Lower leg skin (tissue), 4 donors: Measurements from ENCODE around the gene TLNRD1. TPM values are rescaled to one million over a fixed set of nuclear protein-coding genes. Genes with fewer than 3 reads are reported as not detected.

Experiments
- DNase-seq, 2 donors: peaks; one replicate each; pipeline ENCODE4 v3.0.0-alpha.2; 2019; ENCODE audit warnings: low spot score in 2 of 2
- H3K4me3 ChIP-seq: fragments of 200-600 bp; sonication (generic); 2 replicates; pipeline ENCODE4 v1.5.1; 2017; ENCODE audit warnings: mild to moderate bottlenecking, low read depth; ENCODE audit not compliant: poor library complexity, severe bottlenecking
- POLR2A ChIP-seq, 2 donors: fragments of 450-650 bp; IDR thresholded peaks; one replicate each; pipeline ENCODE4 v1.6.1; 2016 to 2017; ENCODE audit warnings: antibody characterized with exemption in 2 of 2, mild to moderate bottlenecking in 1 of 2, moderate library complexity in 1 of 2
- WGBS, 2 donors: methylation state at CpG; one replicate each; pipeline ENCODE4 v1.1.5; 2018; 5-methylcytosine and 5-hydroxymethylcytosine counted together
- intact Hi-C: fragments of 100-400 bp; cut with DNase I; formaldehyde crosslinking; loops from one replicate; pipeline ENCODE4 v1.15.0; 2023; ENCODE audit warnings: low total_unique reads
- total RNA-seq, 4 donors: library from RNA; depleted of rRNA; stranded (reverse); fragments of >200 nt; gene quantifications; one replicate each; pipeline ENCODE4 v1.1.0, GENCODE V29; 2016
- TF ChIP-seq, protein P1 (sequence below), 3 donors: fragments of 450-650 bp; IDR thresholded peaks; one replicate each; pipeline ENCODE4 v1.5.1; 2016; ENCODE audit warnings: antibody characterized with exemption in 3 of 3, mild to moderate bottlenecking in 3 of 3, moderate library complexity in 2 of 3

The TLNRD1 gene
- total RNA-seq, 4 donors from 2014 or later: 7.3 to 15.0 (median 12.1) TPM

DNA sequence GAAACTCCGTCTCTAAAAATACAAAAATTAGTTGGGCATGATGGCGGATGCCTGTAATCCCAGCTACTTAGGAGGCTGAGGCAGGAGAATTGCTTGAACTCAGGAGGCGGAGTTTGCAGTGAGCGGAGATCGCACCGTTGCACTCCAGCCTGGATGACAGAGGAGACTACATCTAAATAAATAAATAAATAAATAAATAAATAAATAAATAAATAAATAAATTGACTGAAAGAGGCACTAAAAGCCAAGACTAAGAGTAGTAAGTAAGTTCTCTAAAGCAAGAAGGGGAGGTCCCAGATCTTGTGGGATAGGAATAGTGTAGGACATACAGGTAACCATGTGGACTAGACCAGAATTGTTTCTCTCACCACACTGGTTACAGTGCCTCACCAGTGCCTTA is 40.0 kb downstream of the TLNRD1 start:
- WGBS, 2 donors: 77 to 98% methylated on average over 6 of the region's 6 CpGs
- H3K4me3 ChIP-seq: no peak overlapping the region
- DNase-seq: no peak
- no peak for TF ChIP-seq POLR2A (IDR thresholded peaks at IDR 0.05)
- TF ChIP-seq, protein P1, sequence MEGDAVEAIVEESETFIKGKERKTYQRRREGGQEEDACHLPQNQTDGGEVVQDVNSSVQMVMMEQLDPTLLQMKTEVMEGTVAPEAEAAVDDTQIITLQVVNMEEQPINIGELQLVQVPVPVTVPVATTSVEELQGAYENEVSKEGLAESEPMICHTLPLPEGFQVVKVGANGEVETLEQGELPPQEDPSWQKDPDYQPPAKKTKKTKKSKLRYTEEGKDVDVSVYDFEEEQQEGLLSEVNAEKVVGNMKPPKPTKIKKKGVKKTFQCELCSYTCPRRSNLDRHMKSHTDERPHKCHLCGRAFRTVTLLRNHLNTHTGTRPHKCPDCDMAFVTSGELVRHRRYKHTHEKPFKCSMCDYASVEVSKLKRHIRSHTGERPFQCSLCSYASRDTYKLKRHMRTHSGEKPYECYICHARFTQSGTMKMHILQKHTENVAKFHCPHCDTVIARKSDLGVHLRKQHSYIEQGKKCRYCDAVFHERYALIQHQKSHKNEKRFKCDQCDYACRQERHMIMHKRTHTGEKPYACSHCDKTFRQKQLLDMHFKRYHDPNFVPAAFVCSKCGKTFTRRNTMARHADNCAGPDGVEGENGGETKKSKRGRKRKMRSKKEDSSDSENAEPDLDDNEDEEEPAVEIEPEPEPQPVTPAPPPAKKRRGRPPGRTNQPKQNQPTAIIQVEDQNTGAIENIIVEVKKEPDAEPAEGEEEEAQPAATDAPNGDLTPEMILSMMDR (IDR thresholded peaks at IDR 0.05): no peak
- intact Hi-C loops: no loop called here

DNA sequence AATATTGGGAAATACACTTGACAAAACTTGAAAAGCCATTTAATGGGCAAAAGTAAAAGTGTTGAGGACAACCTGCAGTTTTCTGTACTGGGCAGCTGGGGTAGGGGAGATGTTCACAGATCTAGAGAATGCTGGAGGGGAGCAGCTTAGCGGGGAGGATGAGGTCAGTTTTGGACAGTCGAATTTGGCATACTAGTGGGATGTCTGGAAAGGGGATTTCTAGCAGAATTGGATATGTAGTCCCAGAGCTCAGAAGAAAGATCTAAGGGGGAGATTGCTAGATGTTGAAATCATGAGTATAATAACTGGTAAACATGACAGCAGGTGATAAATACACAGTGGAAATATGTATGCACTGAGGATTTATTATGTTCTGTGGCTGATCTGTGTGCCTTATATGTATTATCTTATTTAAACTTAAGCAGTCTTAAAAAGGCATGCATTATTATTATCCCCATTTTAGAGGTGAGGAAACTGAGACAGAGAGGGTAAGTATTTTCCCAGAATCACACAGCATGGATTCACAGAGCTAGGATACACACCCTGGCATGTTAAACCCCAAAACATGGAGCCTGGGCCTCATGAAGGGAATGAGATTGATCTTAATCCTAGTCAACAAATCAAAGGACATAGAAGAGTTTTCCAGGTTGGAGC is 42.7 kb downstream of the TLNRD1 start:
- WGBS, 2 donors: 91 to 93% methylated on average over 2 of the region's 2 CpGs
- TF ChIP-seq POLR2A (IDR thresholded peaks at IDR 0.05): no peak
- TF ChIP-seq, protein P1 (IDR thresholded peaks at IDR 0.05): no peak
- DNase-seq: no peak
- H3K4me3 ChIP-seq: no peak overlapping the region
- intact Hi-C loops: no loop called here

DNA sequence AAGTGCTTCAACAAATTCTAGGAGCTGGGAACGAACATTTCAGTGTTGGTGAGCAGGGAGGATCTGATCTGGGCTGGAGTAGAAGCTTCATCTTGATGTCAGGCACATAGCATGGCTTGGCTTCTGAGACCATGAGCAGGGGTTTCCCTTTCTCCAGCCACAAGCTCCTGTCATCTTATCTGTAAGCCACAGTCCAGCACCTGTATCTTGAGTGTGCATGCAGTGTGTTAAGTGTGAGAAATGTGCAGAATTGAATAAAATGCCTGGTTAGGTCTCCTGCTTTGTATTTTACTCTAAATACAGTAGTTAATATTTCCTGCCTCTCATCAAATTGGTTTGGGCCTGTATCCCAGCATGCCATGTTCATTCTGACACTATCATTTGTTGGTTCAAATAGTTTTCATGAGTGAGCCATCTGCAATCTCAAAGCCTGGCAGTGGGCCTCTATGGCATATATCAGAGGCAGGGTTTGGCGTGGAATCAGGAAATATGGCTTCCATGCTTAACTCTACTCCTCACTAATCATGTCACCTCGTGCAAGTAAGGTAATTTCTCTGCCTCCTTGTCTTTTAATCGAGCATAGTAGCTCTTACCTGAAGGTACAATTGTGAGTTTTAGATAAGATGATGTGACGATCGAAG is 43.3 kb downstream of the TLNRD1 start:
- 83 to 89% methylated on average over 6 of the region's 6 CpGs for WGBS, 2 donors
- intact Hi-C loops: no loop called here
- no peak for DNase-seq
- H3K4me3 ChIP-seq: no peak overlapping the region
- TF ChIP-seq, protein P1 (IDR thresholded peaks at IDR 0.05): no peak
- TF ChIP-seq POLR2A (IDR thresholded peaks at IDR 0.05): no peak

DNA sequence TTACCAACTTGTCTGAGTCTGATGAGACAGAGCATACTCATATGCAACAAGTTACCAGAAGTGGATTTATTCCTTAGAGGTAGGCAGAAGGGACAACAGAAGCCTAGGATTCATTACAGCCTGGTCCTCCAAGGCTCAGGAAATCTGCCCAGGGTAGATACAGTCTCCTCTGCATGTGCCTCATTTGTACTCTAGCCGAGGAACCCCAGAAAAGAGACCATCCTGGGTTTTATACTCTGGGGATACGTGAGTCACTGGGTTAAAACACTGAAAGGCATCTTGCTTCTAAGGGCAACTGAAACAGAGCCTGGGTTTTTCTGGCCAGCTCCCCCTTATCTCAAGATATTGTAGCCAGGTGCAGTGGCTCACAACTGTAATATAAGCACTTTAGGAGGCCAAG is 45.6 kb downstream of the TLNRD1 start:
- 96 to 97% methylated on average over 2 of the region's 2 CpGs for WGBS, 2 donors
- DNase-seq: no peak
- TF ChIP-seq, protein P1 (IDR thresholded peaks at IDR 0.05): no peak
- no peak overlapping the region for H3K4me3 ChIP-seq
- intact Hi-C loops: no loop called here

DNA sequence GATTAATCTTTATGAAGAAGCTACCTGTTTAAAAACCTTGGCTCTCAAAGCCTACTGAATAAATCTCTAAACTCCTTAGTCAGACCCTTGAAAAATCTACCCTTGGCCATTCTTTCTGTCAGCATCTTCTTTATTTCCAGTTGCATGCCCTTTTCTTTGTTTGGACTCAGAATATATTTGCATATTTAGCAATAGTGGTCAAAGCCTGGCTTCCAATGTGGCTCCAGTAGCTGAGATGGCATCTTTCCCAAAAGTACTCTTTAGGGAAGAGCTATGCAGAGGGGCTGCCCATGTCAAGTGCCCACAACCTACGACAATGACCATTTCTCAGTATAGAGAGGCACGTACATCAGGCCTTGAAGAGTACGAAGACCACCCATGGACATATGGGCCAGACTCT is 47.2 kb downstream of the TLNRD1 start:
- no peak for TF ChIP-seq POLR2A (IDR thresholded peaks at IDR 0.05)
- TF ChIP-seq, protein P1 (IDR thresholded peaks at IDR 0.05): no peak
- 94 to 95% methylated on average over 3 of the region's 3 CpGs for WGBS, 2 donors
- no peak overlapping the region for H3K4me3 ChIP-seq
- intact Hi-C loops: no loop called here
- no peak for DNase-seq
